Measurements from ENCODE around the gene AMZ2.
"Not testable (repeated sequence)": the region's sequence is repeated elsewhere in the genome, so short reads cannot be mapped to it uniquely, and the experiment has no call there.

The AMZ2 gene

GRCh38 chr17:68247445-68248198 lies at the start of gene AMZ2:
AMZ2 (plus strand) TSS chr17:68248043; CDS start chr17:68250188, 2,145 bp downstream.
- peak; percentile 98 for DNase-seq (ENCODE audit: low read depth)

- no peak for DNase-seq (ENCODE audit: low read depth)
Measured at GRCh38 chr17:68198931-68199836, 48.7 kb upstream of the AMZ2 start.

- DNase-seq (ENCODE audit: low read depth): no peak
Measured at GRCh38 chr17:68199837-68200688, 47.8 kb upstream of the AMZ2 start.

GRCh38 chr17:68200689-68201417 lies 47.0 kb upstream of the AMZ2 start:
- DNase-seq (ENCODE audit: low read depth): peak; percentile 63

- DNase-seq (ENCODE audit: low read depth): not testable (repeated sequence)
Measured at GRCh38 chr17:68201418-68201771, 46.4 kb upstream of the AMZ2 start.

- not testable (repeated sequence) for DNase-seq (ENCODE audit: low read depth)
Measured at GRCh38 chr17:68202321-68202720, 45.5 kb upstream of the AMZ2 start.

GRCh38 chr17:68204736-68205135 lies 43.1 kb upstream of the AMZ2 start:
- no peak for DNase-seq (ENCODE audit: low read depth)

GRCh38 chr17:68205251-68205807 lies 42.5 kb upstream of the AMZ2 start:
- DNase-seq (ENCODE audit: low read depth): peak; percentile 87

GRCh38 chr17:68205808-68206720 lies 41.8 kb upstream of the AMZ2 start:
- DNase-seq (ENCODE audit: low read depth): no peak

- no peak for DNase-seq (ENCODE audit: low read depth)
Measured at GRCh38 chr17:68207651-68208253, 40.1 kb upstream of the AMZ2 start.

GRCh38 chr17:68208651-68209050 lies 39.2 kb upstream of the AMZ2 start:
- DNase-seq (ENCODE audit: low read depth): not testable (repeated sequence)

GRCh38 chr17:68209191-68209900 lies 38.5 kb upstream of the AMZ2 start:
- DNase-seq (ENCODE audit: low read depth): not testable (repeated sequence)

GRCh38 chr17:68210570-68211315 lies 37.1 kb upstream of the AMZ2 start:
- DNase-seq (ENCODE audit: low read depth): no peak

GRCh38 chr17:68213428-68214411 lies 34.1 kb upstream of the AMZ2 start:
- not testable (repeated sequence) for DNase-seq (ENCODE audit: low read depth)

GRCh38 chr17:68215453-68215852 lies 32.4 kb upstream of the AMZ2 start:
- DNase-seq (ENCODE audit: low read depth): not testable (repeated sequence)

- not testable (repeated sequence) for DNase-seq (ENCODE audit: low read depth)
Measured at GRCh38 chr17:68219429-68219828, 28.4 kb upstream of the AMZ2 start.

GRCh38 chr17:68220186-68220585 lies 27.7 kb upstream of the AMZ2 start:
- not testable (repeated sequence) for DNase-seq (ENCODE audit: low read depth)
